Mammary epithelial cell (primary cell): ENCODE data around the gene B3GLCT.

Experiments used
- CTCF ChIP-seq, 2 donors: IDR thresholded peaks in 1 of 2; conservative IDR thresholded peaks in 1 of 2; 2 replicates each; pipeline ENCODE4 v1.5.1; 2011 to 2012; ENCODE audit warnings: inconsistent platforms in 2 of 2, low read length in 2 of 2, mild to moderate bottlenecking in 2 of 2, control low read depth in 1 of 2, low read depth in 1 of 2; ENCODE audit not compliant: insufficient read depth in 1 of 2; ENCODE audit errors: extremely low read depth in 1 of 2
- EZH2 ChIP-seq: IDR thresholded peaks from 2 replicates; pipeline ENCODE4 v1.6.1; 2012; ENCODE audit warnings: low read length, inconsistent platforms, borderline replicate concordance

- TF ChIP-seq CTCF (conservative IDR thresholded peaks at IDR 0.05 in 1 of 2, IDR thresholded peaks at IDR 0.05 in 1 of 2; ENCODE audit: extremely low read depth in 1 of 2, insufficient read depth in 1 of 2, low read depth in 1 of 2, low read length in 2 of 2) = no peak
- no peak for TF ChIP-seq EZH2
Observed at GRCh38 chr13:31349156-31349555, 149.4 kb downstream of the B3GLCT start.
